Peyer's patch (tissue), 4 donors: ENCODE measurements around the gene IL17C.

Source experiments
- POLR2A ChIP-seq, 2 donors: fragments of 450-650 bp; IDR thresholded peaks; one replicate each; pipeline ENCODE4 v1.5.1; 2017; ENCODE audit warnings: antibody characterized with exemption in 2 of 2, mild to moderate bottlenecking in 2 of 2, moderate library complexity in 2 of 2
- TF ChIP-seq, protein P1 (sequence below), 6 experiments: fragments of 450-650 bp in 4 of 6; fragments of 200-600 bp in 2 of 6; sonication (generic) in 1 of 6; IDR thresholded peaks; one replicate each; pipeline ENCODE4 v1.5.1; 2017 to 2019; ENCODE audit warnings: antibody characterized with exemption in 6 of 6, mild to moderate bottlenecking in 3 of 6, moderate library complexity in 1 of 6

DNA sequence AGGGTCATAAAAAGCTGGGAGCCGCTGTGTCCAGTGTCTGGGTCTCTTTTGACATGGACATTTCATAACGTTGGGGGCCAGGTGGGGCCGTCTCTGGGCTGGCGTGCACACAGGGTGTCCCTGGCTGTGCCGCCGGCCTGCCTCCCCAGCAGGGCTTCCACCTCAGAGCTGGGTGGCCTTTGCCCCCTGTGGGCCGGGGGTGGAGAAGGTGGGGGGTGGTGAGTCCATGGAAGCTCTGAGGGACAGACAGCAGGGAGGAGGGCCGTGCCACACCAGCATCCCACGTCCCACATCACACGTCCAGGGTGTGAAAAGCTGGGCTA lies 48.8 kb downstream of the IL17C start:
- TF ChIP-seq, protein P1, sequence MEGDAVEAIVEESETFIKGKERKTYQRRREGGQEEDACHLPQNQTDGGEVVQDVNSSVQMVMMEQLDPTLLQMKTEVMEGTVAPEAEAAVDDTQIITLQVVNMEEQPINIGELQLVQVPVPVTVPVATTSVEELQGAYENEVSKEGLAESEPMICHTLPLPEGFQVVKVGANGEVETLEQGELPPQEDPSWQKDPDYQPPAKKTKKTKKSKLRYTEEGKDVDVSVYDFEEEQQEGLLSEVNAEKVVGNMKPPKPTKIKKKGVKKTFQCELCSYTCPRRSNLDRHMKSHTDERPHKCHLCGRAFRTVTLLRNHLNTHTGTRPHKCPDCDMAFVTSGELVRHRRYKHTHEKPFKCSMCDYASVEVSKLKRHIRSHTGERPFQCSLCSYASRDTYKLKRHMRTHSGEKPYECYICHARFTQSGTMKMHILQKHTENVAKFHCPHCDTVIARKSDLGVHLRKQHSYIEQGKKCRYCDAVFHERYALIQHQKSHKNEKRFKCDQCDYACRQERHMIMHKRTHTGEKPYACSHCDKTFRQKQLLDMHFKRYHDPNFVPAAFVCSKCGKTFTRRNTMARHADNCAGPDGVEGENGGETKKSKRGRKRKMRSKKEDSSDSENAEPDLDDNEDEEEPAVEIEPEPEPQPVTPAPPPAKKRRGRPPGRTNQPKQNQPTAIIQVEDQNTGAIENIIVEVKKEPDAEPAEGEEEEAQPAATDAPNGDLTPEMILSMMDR (IDR thresholded peaks at IDR 0.05): no peak
- TF ChIP-seq POLR2A (IDR thresholded peaks at IDR 0.05): no peak
